Measurements from ENCODE around the gene KCNQ2. TPM values are rescaled to one million over a fixed set of nuclear protein-coding genes. Genes with fewer than 3 reads are reported as not detected.

KCNQ2 gene
- total RNA-seq, 4 donors from 2014 or later: 0.19 to 0.40 (median 0.40) TPM; not detected in 1

DNA sequence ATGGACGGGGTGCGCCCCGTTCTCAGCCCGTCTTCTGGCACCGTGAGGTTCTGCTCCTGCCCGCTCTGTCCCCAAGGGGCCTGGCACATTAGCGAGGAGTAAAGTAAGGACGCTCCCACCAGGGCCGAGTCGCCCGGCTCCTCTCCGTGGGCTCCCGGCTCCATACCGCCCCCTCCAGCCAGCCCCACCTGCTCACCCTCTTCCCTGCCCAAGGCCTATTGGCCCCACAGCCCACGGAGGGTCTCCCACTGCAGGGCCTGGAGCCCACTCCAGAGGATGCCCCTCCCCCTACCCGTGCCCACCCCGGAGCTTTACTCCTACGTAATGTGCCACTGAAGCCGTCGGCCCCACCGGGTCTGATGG lies 63.8 kb downstream of the KCNQ2 start:
- 95 to 100% methylated on average over 1 to 4 of the region's 21 CpGs for WGBS, 2 donors (ENCODE audit: low coverage in 1 of 2)

GRCh38 chr20:63407928-63408683 lies 64.3 kb downstream of the KCNQ2 start:
- WGBS, 2 donors (ENCODE audit: low coverage in 1 of 2): no CpG with 5 or more reads among the region's 27 CpGs
- H3K36me3 ChIP-seq: no peaks in the 10 kb centered on the region
- no peaks in the 10 kb centered on the region for H3K4me1 ChIP-seq
- peaks cover 74% of the 10 kb centered on the region for H3K27me3 ChIP-seq
- TF ChIP-seq, protein P1, sequence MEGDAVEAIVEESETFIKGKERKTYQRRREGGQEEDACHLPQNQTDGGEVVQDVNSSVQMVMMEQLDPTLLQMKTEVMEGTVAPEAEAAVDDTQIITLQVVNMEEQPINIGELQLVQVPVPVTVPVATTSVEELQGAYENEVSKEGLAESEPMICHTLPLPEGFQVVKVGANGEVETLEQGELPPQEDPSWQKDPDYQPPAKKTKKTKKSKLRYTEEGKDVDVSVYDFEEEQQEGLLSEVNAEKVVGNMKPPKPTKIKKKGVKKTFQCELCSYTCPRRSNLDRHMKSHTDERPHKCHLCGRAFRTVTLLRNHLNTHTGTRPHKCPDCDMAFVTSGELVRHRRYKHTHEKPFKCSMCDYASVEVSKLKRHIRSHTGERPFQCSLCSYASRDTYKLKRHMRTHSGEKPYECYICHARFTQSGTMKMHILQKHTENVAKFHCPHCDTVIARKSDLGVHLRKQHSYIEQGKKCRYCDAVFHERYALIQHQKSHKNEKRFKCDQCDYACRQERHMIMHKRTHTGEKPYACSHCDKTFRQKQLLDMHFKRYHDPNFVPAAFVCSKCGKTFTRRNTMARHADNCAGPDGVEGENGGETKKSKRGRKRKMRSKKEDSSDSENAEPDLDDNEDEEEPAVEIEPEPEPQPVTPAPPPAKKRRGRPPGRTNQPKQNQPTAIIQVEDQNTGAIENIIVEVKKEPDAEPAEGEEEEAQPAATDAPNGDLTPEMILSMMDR (IDR thresholded peaks at IDR 0.05): no peak
- TF ChIP-seq POLR2A (IDR thresholded peaks at IDR 0.05): no peak
- TF ChIP-seq EP300 (IDR thresholded peaks at IDR 0.05): no peak
- no peak for TF ChIP-seq POLR2AphosphoS5 (IDR thresholded peaks at IDR 0.05)
- H3K4me3 ChIP-seq: no peak overlapping the region
- no peak overlapping the region for H3K27ac ChIP-seq
- H3K9me3 ChIP-seq: no peaks in the 10 kb centered on the region
- no peak for ATAC-seq

More for the DNA sequence above, 63.8 kb downstream of the KCNQ2 start:
- no peak overlapping the region for H3K4me3 ChIP-seq
- no peaks in the 10 kb centered on the region for H3K9me3 ChIP-seq
- no peaks in the 10 kb centered on the region for H3K4me1 ChIP-seq
- H3K27ac ChIP-seq: no peak overlapping the region
- H3K27me3 ChIP-seq: peaks cover 75% of the 10 kb centered on the region
- no peak for ATAC-seq
- no peaks in the 10 kb centered on the region for H3K36me3 ChIP-seq
- TF ChIP-seq POLR2AphosphoS5 (IDR thresholded peaks at IDR 0.05) (no peak), POLR2A (IDR thresholded peaks at IDR 0.05) (no peak)
- TF ChIP-seq, protein P1 (IDR thresholded peaks at IDR 0.05): no peak

DNA sequence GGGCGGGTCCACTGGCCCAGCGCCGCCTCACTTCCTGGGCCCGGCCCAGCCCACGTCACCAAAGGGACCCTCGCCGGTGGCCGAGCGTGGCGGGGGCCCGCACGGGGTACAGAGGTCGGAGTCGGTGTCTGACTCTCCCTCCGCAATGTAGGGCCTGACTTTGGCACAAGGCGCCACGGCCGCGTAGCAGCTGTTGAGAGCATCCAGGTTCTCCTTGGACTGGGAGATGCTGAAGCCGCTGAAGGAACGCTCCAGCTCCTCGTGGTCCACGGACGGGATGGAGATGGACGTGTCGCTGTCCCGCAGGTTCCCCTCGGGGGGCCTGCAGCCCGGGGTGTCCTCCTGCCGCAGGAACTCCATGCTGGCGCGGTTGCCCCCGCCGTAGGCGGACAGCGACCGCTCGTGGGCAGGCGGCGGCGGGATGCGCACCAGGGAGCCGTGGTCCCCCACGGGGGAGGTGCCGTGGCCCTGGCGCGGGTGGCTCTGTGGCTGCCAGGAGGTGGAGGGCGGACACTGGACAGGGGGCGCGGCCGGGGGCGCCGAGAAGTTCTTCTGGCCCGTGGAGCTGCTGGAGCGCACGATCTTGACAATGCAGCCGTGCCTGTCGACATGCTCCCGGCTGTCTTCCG lies 65.7 kb downstream of the KCNQ2 start:
- Histone ChIP-seq H3K4me1 (no peaks in the 10 kb centered on the region), H3K4me3 (no peak overlapping the region), H3K27ac (no peak overlapping the region), H3K9me3 (no peaks in the 10 kb centered on the region), H3K27me3 (peaks cover 74% of the 10 kb centered on the region), H3K36me3 (no peaks in the 10 kb centered on the region)
- TF ChIP-seq EP300 (IDR thresholded peaks at IDR 0.05) (no peak), POLR2AphosphoS5 (IDR thresholded peaks at IDR 0.05) (no peak), POLR2A (IDR thresholded peaks at IDR 0.05) (no peak)
- TF ChIP-seq, protein P1 (IDR thresholded peaks at IDR 0.05): no peak
- no CpG with 5 or more reads among the region's 60 CpGs for WGBS, 2 donors (ENCODE audit: low coverage in 1 of 2)
- no peak for ATAC-seq

- no CpG with 5 or more reads among the region's 23 CpGs for WGBS, 2 donors (ENCODE audit: low coverage in 1 of 2)
- TF ChIP-seq, protein P1 (IDR thresholded peaks at IDR 0.05): no peak
- no peak for TF ChIP-seq EP300 (IDR thresholded peaks at IDR 0.05)
- no peak for TF ChIP-seq POLR2A (IDR thresholded peaks at IDR 0.05)
- TF ChIP-seq POLR2AphosphoS5 (IDR thresholded peaks at IDR 0.05): no peak
- Histone ChIP-seq H3K27ac (no peak overlapping the region), H3K9me3 (no peaks in the 10 kb centered on the region), H3K4me1 (no peaks in the 10 kb centered on the region), H3K27me3 (peaks cover 74% of the 10 kb centered on the region), H3K36me3 (no peaks in the 10 kb centered on the region), H3K4me3 (no peak overlapping the region)
- no peak for ATAC-seq
These were observed 66.4 kb downstream of the KCNQ2 start for GRCh38 chr20:63406011-63406410.

Data from gastroesophageal sphincter (tissue), 4 donors.